MCF 10A (cell line): ENCODE measurements around the gene TRIM72. TPM values are rescaled to one million over a fixed set of nuclear protein-coding genes. Genes with fewer than 3 reads are reported as not detected.

Source experiments
- BruUV-seq: library from RNA; stranded (reverse); fragments of 400-500 nt; replicated peaks from 2 replicates; lab custom pipeline; 2021; lab: Mats Ljungman, UMichigan
- CTCF ChIA-PET: fragments of 300-600 bp; sonication (Branson Sonifier 250); formaldehyde crosslinking; extraction: SDS; loops from one replicate; lab custom pipeline; 2021; ENCODE audit warnings: antibody characterized with exemption, inconsistent platforms; lab: Yijun Ruan, JAX
- POLR2A ChIA-PET: fragments of 300-600, 350-650 bp; sonication (Branson Sonifier 250); formaldehyde crosslinking; extraction: SDS; loops from one replicate; lab custom pipeline; 2020; ENCODE audit warnings: antibody characterized with exemption, inconsistent platforms; lab: Yijun Ruan, JAX
- DNase-seq: peaks from one replicate; pipeline ENCODE4 v3.0.0-alpha.2; 2018; ENCODE audit not compliant: unreplicated experiment
- H3K27ac Mint-ChIP-seq: one replicate; pipeline ENCODE4 v1.8.0; 2022; ENCODE audit warnings: mild to moderate bottlenecking, low read depth, mixed read lengths; ENCODE audit not compliant: unreplicated experiment
- H3K27me3 Mint-ChIP-seq: one replicate; pipeline ENCODE4 v1.8.0; 2022; ENCODE audit warnings: mixed read lengths; ENCODE audit not compliant: insufficient read depth, unreplicated experiment
- H3K36me3 Mint-ChIP-seq: one replicate; pipeline ENCODE4 v1.8.0; 2022; ENCODE audit warnings: mild to moderate bottlenecking, moderate library complexity, mixed read lengths; ENCODE audit not compliant: insufficient read depth, unreplicated experiment
- H3K4me1 Mint-ChIP-seq: one replicate; pipeline ENCODE4 v1.8.0; 2022; ENCODE audit warnings: mixed read lengths; ENCODE audit not compliant: insufficient read depth, unreplicated experiment
- H3K4me3 Mint-ChIP-seq: one replicate; pipeline ENCODE4 v1.8.0; 2022; ENCODE audit warnings: mild to moderate bottlenecking, moderate library complexity, mixed read lengths; ENCODE audit not compliant: unreplicated experiment
- H3K9me3 Mint-ChIP-seq: one replicate; pipeline ENCODE4 v1.8.0; 2022; ENCODE audit warnings: mixed read lengths; ENCODE audit not compliant: unreplicated experiment
- CTCF ChIP-seq: fragments of 200-600 bp; IDR thresholded peaks from one replicate; pipeline ENCODE4 v1.8.0; 2022; ENCODE audit warnings: antibody characterized with exemption, mild to moderate bottlenecking; ENCODE audit not compliant: unreplicated experiment
- intact Hi-C: fragments of 100-400 bp; cut with micrococcal nuclease; formaldehyde crosslinking; loops from 2 replicates; pipeline ENCODE4 v1.14.1; 2022
- total RNA-seq: library from RNA; stranded (reverse); gene quantifications from 2 replicates; pipeline ENCODE4 v1.2.3, GENCODE V29; 2022

Gene TRIM72
- total RNA-seq, 1 experiment from 2014 or later = not detected

- no TSS peak for BruUV-seq
- no peak overlapping the region for H3K27ac Mint-ChIP-seq
- ChIA-PET POLR2A (interaction anchor here (0.6 to 2.7 kb wide), 5 partner anchors 8 to 192 kb away, joined by 3 to 22 read pairs (median 3); partner anchors contain the start of gene FUS), CTCF (no interaction called here)
- peaks cover 100% of the 10 kb centered on the region for H3K36me3 Mint-ChIP-seq
- intact Hi-C loops = no loop called here
- DNase-seq = no peak
- TF ChIP-seq CTCF = no peak
- H3K27me3 Mint-ChIP-seq = no peaks in the 10 kb centered on the region
- H3K9me3 Mint-ChIP-seq = no peaks in the 10 kb centered on the region
- peaks cover 3% of the 10 kb centered on the region for H3K4me1 Mint-ChIP-seq
- H3K4me3 Mint-ChIP-seq = no peak overlapping the region
These were observed 23.0 kb upstream of the TRIM72 start for GRCh38 chr16:31190818-31191444.

- POLR2A ChIA-PET = interaction anchor here (1.3 to 2.2 kb wide), 3 partner anchors 9 to 12 kb away, joined by 3 to 6 read pairs (median 5); partner anchors contain the start of gene FUS
- no TSS peak for BruUV-seq
- H3K36me3 Mint-ChIP-seq = peaks cover 100% of the 10 kb centered on the region
- no peaks in the 10 kb centered on the region for H3K27me3 Mint-ChIP-seq
- CTCF ChIA-PET = no interaction called here
- no peaks in the 10 kb centered on the region for H3K4me1 Mint-ChIP-seq
- DNase-seq = no peak
- intact Hi-C loops = no loop called here
- no peak for TF ChIP-seq CTCF
- no peak overlapping the region for H3K27ac Mint-ChIP-seq
- H3K9me3 Mint-ChIP-seq = no peaks in the 10 kb centered on the region
- H3K4me3 Mint-ChIP-seq = no peak overlapping the region
These were observed 22.1 kb upstream of the TRIM72 start for GRCh38 chr16:31191697-31192428.

- CTCF ChIA-PET = interaction anchor here (1.1 to 1.5 kb wide), 2 partner anchors 9 to 10 kb away, joined by 3 to 4 read pairs; no protein-coding TSS in a partner anchor
- no peaks in the 10 kb centered on the region for H3K9me3 Mint-ChIP-seq
- no peak for DNase-seq
- no TSS peak for BruUV-seq
- no peak for TF ChIP-seq CTCF
- no peaks in the 10 kb centered on the region for H3K27me3 Mint-ChIP-seq
- peaks cover 96% of the 10 kb centered on the region for H3K36me3 Mint-ChIP-seq
- H3K27ac Mint-ChIP-seq = no peak overlapping the region
- POLR2A ChIA-PET = interaction anchor here (0.8 to 2.2 kb wide), 4 partner anchors 10 to 13 kb away, joined by 3 to 6 read pairs (median 4); partner anchors contain the start of gene FUS
- H3K4me3 Mint-ChIP-seq = no peak overlapping the region
- intact Hi-C loops = no loop called here
- H3K4me1 Mint-ChIP-seq = no peaks in the 10 kb centered on the region
These were observed 20.9 kb upstream of the TRIM72 start for GRCh38 chr16:31192856-31193642.
